CD4-positive, alpha-beta T cell treated with Interleukin-21 for 1 hour (primary cell): ENCODE data around the gene GOLM1.
A peak's percentile ranks its signal among the peaks of the same experiment; 100 is the strongest.
"Not testable (repeated sequence)": the region's sequence is repeated elsewhere in the genome, so short reads cannot be mapped to it uniquely, and the experiment has no call there.

Experiments used
- DNase-seq: peaks from one replicate; pipeline ENCODE4 v3.0.0-alpha.2; 2020

The GOLM1 gene

GRCh38 chr9:86082870-86083269 is 16.5 kb downstream of the GOLM1 start:
- no peak for DNase-seq

- DNase-seq = no peak
Measured at GRCh38 chr9:86079865-86080469, 19.4 kb downstream of the GOLM1 start.

GRCh38 chr9:86079421-86079831 is 19.9 kb downstream of the GOLM1 start:
- no peak for DNase-seq

- DNase-seq = no peak
Measured at GRCh38 chr9:86078731-86079130, 20.6 kb downstream of the GOLM1 start.

DNA sequence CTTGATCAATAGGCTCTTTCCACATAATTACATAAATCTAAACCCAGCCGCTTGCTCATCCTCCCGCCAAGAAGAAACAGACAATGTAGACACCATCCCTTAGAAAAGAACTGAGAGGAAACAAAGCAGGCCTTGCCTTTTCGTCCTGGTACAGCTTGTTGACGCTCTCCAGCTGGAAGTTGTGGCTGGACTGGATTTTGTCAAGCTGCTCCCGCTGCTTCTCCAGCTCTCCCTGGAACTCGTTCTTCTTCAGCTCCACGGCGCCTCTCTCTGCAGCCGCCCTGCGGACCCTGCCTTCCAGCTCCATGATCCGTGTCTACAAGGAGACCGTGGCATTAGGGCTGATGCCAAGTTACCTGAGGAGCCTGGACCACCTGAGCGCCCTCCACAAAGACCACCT is 22.1 kb downstream of the GOLM1 start:
- DNase-seq = no peak

DNA sequence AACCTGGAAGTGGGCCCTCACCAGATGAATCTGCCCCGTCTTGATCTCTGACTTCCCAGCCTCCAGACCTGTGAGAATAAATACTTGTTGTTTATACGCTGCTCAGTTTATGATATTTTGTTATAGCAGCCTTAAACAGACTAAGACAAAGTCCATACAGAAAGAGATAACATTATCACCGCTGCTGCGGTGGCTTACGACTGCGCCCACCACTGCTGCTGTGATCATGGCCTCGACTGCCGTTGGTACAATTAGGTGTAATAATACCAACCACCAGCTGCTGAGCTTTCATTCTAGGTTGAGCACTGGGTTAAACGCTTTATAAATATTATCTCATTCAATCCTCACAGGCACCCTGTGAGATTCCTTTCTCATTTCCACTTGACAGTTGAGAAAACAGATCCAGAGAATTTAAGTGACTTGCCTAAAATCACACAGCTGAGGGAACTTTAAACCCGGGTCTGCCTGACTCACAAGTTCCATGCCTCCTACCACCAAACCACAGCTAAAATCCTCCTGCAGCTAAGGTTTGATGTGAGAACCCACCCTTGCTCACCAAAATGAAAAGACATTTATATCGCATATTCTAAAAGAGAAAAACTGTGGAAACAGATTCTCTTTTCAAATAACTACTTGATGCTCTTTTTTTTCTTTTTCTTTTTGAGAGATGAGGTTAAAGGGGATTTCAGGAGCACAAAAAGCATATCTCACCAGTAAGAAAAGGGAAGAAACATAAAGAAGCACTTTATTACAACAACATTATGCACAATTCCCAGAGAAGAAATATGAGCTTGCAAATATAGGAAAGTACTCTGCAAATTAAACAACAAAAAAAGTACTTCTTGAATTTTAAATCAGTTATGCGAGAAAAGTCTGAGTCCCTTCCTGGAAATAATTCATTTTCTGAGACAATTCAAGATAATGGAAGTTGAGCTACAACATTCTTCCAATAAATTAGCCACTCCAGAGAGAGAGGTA is 23.9 kb downstream of the GOLM1 start:
- no peak for DNase-seq

GRCh38 chr9:86073839-86074238 is 25.5 kb downstream of the GOLM1 start:
- DNase-seq = no peak

DNA sequence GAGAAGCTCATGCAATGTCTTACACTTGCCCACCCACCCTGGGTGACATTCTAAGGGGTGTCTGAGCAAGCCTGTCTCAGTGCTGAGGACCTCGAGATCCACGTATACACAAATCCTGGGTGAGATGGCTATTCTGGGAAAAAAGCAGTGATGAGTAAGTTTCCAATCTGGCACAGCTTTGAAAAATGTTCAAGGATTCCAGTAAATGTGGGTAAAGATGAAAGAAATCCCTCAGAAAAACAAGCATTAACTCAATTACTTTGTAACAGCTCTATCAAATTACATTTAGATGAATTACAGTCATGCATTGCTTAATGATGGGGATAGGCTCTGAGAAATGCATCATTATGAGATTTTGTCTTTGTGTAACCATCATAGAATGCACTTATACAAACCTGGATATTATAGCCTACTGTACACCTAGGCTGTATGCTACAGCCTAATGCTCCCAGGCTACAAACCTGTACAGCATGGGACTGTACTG is 26.9 kb downstream of the GOLM1 start:
- no peak for DNase-seq

GRCh38 chr9:86069206-86069869 is 30.0 kb downstream of the GOLM1 start:
- peak; percentile 3 for DNase-seq

DNA sequence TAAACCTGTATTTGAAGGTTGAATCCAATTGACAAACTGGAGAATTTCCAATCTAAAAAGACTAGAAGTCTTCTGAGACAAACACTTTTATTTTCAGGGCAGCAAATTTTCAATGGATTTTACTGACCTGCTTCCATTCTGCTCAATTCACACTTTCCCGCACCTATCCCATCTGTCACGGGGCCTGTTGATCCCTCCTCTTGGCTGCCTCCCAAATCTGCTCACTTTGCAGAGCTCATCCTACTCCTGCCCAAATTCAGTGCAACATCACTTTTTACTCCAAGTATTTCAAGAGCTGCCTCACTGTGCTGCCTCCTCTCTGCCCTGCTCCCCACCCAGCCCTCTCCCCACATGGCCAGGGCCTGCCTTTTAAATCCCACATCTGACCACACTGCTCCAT is 35.1 kb downstream of the GOLM1 start:
- no peak for DNase-seq

GRCh38 chr9:86062845-86063693 is 36.3 kb downstream of the GOLM1 start:
- DNase-seq = no peak

GRCh38 chr9:86061972-86062739 is 37.2 kb downstream of the GOLM1 start:
- no peak for DNase-seq

- no peak for DNase-seq
Measured at GRCh38 chr9:86057491-86057890, 41.9 kb downstream of the GOLM1 start.

GRCh38 chr9:86054695-86055094 is 44.7 kb downstream of the GOLM1 start:
- DNase-seq = no peak

- DNase-seq = peak; percentile 10
Measured at GRCh38 chr9:86052556-86053468, 46.5 kb downstream of the GOLM1 start.

DNA sequence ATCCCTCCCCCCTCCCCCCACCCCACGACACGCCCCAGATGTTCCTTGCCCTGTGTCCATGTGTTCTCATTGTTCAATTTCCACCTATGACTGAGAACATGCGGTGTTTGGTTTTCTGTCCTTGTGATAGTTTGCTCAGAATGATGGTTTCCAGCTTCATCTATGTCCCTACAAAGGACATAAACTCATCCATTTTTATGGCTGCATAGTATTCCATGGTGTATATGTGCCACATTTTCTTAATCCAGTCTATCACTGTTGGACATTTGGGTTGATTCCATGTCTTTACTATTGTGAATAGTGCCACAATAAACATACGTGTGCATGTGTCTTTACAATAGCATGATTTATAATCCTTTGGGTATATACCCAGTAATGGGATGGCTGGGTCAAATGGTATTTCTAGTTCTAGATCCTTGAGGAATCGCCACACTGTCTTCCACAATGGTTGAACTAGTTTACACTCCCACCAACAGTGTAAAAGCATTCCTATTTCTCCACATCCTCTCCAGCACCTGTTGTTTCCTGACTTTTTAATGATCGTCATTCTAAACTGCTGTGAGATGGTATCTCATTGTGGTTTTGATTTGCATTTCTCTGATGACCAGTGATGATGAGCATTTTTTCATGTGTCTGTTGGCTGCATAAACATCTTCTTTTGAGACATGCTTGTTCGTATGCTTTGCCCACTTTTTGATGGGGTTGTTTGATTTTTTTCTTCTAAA is 51.2 kb downstream of the GOLM1 start:
- DNase-seq = not testable (repeated sequence)

GRCh38 chr9:86047361-86047760 is 52.0 kb downstream of the GOLM1 start:
- DNase-seq = no peak

DNA sequence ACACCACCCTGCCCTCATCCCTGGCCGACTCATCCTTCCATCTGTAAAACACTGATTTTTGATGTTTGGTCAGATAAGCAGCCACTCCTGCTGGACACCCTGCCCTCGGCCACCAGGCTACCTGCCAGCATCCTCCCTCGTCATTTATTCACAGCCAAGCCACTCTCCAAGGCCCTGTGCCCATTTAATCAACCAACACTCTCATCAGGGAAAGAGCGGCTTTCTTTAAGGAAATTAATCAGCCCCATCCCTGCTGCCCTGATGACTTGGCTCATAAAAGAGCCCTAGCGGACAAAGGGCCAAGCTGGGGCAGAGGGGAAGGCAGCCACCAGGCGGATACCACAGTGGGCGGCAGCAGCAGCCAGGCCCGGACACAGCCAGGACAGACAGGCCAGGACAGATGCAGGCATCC is 52.4 kb downstream of the GOLM1 start:
- DNase-seq = no peak

DNA sequence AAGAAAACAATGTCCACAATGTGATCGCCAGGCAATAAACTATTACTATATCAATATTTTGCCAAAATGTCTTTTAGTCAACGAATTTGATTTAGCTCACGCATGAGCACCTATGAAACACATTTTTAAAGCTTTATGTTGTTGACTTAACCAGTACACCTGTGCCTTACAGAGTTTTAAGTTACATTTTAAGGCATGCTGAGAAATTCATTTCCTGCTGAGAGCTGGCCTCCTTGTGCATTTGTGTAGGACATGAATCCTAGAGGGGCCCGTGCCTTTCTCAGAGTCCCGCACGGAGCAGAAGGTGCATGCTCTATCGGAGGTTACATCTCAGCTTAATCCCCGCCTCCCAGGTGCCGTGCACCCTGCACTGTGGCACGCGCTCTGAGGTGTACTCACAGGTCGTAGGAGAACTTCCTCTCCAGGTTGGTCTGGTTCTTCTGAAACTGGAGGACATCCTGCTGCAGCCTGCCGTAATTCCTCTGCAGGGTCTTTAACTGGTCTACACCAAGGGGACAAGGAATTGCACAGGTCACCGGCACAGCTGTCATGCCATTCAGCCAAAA is 53.2 kb downstream of the GOLM1 start:
- DNase-seq = no peak

DNA sequence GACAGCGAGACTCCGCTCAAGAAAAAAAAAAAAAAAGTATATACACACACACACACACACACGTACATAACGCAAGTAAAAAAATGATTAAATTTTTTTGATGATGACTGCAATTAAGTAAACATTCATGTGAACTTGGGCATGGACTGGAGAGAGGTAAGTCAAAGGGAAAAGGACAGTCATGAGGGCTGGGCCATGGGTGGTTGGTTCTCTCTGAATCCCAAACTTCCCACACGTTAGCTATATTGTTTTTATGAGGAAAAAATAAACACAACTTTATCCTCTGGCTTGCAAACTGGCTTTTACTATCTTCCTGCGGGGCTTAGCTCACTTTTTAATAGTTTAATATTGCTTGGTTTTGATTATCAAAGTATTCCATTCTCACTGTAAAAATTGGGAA is 53.7 kb downstream of the GOLM1 start:
- no peak for DNase-seq
